ENCODE results near the gene TOR1AIP2.

DNA sequence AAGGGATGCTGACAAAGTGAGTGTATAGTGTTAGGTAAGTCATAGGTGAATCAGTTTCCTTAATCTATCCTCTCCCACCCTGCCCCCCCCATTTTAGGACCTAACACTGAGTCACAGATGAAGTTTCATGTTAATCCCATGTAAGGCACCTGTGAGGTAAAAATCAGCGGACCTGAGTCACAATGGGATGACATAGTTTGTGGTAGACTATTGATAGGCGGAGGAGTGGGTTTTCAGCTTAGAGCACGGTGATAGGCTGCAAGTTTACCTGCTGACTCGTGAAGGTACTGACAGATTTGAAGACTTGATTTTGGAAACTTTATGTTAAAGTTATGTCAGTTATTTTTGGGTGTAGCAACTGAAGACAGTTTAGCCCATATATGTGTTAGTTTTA, 6.1 kb upstream of the TOR1AIP2 start:
- no peak for TF ChIP-seq CBX8 (IDR thresholded peaks at IDR 0.05; ENCODE audit: borderline replicate concordance, low read depth, low read length)
- TF ChIP-seq CTCF (IDR thresholded peaks at IDR 0.05; ENCODE audit: control extremely low read depth in 1 of 3, insufficient read depth in 1 of 3, low read depth in 1 of 3, low read length in 3 of 3): no peak
- TF ChIP-seq GABPA (IDR thresholded peaks at IDR 0.05; ENCODE audit: borderline replicate concordance, insufficient read depth, low read length): no peak
- TF ChIP-seq BCL11A (IDR thresholded peaks at IDR 0.05; ENCODE audit: low read depth in 2 of 2, low read length in 2 of 2): no peak
- no peak for TF ChIP-seq JUN (IDR thresholded peaks at IDR 0.05; ENCODE audit: low read depth, low read length)
- no peak for TF ChIP-seq KDM5A (IDR thresholded peaks at IDR 0.05; ENCODE audit: low read length)
- TF ChIP-seq ASH2L (IDR thresholded peaks at IDR 0.05; ENCODE audit: low read length): no peak
- TF ChIP-seq JUND (IDR thresholded peaks at IDR 0.05; ENCODE audit: low read length): no peak
- TF ChIP-seq POLR2A (IDR thresholded peaks at IDR 0.05; ENCODE audit: control extremely low read depth in 1 of 2, low read depth in 2 of 2, low read length in 2 of 2): no peak
- no peak for TF ChIP-seq TEAD4 (IDR thresholded peaks at IDR 0.05; ENCODE audit: low read depth, low read length)
- no peak for TF ChIP-seq ATF3 (IDR thresholded peaks at IDR 0.05; ENCODE audit: insufficient read depth, low read depth, low read length)

All from H1 (cell line).